Measurements from ENCODE around the gene TACSTD2.
"Not testable (repeated sequence)": the region's sequence is repeated elsewhere in the genome, so short reads cannot be mapped to it uniquely, and the experiment has no call there.

The TACSTD2 gene

DNA sequence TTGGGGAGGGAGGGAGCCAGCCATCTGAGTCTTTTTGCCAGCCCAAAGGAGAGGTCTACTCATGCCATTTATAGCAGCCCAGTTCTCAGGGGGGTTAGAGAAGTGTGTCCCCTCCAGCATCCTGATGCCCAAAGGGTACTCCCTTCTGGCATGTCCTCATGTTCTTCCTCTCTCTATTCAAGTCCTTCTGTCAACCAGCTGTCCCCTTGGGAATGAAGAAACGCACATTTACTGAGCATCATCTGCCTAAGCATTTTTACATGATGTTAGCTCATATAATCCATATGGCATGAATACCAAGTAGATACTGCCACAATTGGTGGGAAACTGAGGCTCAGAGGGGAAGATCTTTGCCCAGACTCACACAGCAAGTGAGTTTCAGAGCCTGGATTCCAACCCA is 14.8 kb upstream of the TACSTD2 start:
- Histone ChIP-seq H3K27ac (ENCODE audit: insufficient read depth, low read length, poor library complexity, severe bottlenecking) (no peak overlapping the region), H3K9me3 (ENCODE audit: control insufficient read depth, low read length) (no peaks in the 10 kb centered on the region), H3K36me3 (ENCODE audit: control insufficient read depth, insufficient read depth, low read length) (no peaks in the 10 kb centered on the region), H3K4me1 (ENCODE audit: control insufficient read depth, insufficient read depth, low read length, poor library complexity, severe bottlenecking) (no peaks in the 10 kb centered on the region), H3K27me3 (replicated peaks; ENCODE audit: control insufficient read depth, insufficient read depth, low read length, poor library complexity, severe bottlenecking) (no peaks in the 10 kb centered on the region), H3K4me3 (ENCODE audit: insufficient read depth, low read depth, low read length, poor library complexity, severe bottlenecking) (no peak overlapping the region)
- DNase-seq, result no peak

DNA sequence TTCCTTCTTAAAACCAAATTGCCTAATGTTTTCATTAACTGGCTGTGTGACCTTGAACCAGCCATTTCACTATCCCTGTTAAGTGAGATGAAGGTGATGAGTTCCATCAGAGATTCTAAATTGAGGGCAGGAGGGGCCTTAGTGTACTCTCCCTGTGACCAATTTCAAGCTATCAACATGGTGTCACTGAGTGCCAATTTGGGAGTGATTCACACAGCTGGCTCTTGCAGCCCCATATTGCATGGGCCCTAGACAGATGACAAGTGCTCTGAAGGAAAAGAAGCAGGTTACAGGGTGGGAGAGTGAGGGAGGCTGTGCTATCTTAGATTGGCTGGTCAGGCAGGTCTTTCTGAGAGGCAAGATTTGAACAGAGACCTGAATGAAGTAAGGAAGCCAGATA is 13.0 kb upstream of the TACSTD2 start:
- Histone ChIP-seq H3K27ac (ENCODE audit: insufficient read depth, low read length, poor library complexity, severe bottlenecking) (no peak overlapping the region), H3K4me3 (ENCODE audit: insufficient read depth, low read depth, low read length, poor library complexity, severe bottlenecking) (no peak overlapping the region), H3K9me3 (ENCODE audit: control insufficient read depth, low read length) (no peaks in the 10 kb centered on the region), H3K36me3 (ENCODE audit: control insufficient read depth, insufficient read depth, low read length) (no peaks in the 10 kb centered on the region), H3K27me3 (replicated peaks; ENCODE audit: control insufficient read depth, insufficient read depth, low read length, poor library complexity, severe bottlenecking) (no peaks in the 10 kb centered on the region), H3K4me1 (ENCODE audit: control insufficient read depth, insufficient read depth, low read length, poor library complexity, severe bottlenecking) (no peaks in the 10 kb centered on the region)
- no peak for DNase-seq

DNA sequence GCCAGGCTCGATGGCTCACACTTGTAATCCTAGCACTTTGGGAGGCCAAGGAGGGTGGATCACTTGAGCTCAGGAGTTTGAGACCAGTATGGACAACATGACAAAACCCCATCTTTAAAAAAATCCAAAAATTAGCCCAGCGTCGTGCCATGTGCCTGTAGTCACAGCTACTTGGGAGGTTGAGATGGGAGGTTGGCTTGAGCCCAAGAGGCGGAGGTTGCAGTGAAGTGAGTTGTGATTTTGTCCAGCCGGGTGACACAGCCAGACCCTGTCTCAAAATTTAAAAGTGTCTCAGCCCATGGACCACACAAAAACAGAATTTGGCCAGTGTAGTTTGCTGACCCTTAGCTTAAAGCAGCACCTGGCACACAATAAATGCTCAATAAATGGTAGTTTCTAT is 11.3 kb upstream of the TACSTD2 start:
- H3K27me3 ChIP-seq (replicated peaks; ENCODE audit: control insufficient read depth, insufficient read depth, low read length, poor library complexity, severe bottlenecking), result no peaks in the 10 kb centered on the region
- H3K36me3 ChIP-seq (ENCODE audit: control insufficient read depth, insufficient read depth, low read length), result no peaks in the 10 kb centered on the region
- no peak overlapping the region for H3K27ac ChIP-seq (ENCODE audit: insufficient read depth, low read length, poor library complexity, severe bottlenecking)
- no peak for DNase-seq
- H3K9me3 ChIP-seq (ENCODE audit: control insufficient read depth, low read length), result no peaks in the 10 kb centered on the region
- H3K4me1 ChIP-seq (ENCODE audit: control insufficient read depth, insufficient read depth, low read length, poor library complexity, severe bottlenecking), result no peaks in the 10 kb centered on the region
- no peak overlapping the region for H3K4me3 ChIP-seq (ENCODE audit: insufficient read depth, low read depth, low read length, poor library complexity, severe bottlenecking)

DNA sequence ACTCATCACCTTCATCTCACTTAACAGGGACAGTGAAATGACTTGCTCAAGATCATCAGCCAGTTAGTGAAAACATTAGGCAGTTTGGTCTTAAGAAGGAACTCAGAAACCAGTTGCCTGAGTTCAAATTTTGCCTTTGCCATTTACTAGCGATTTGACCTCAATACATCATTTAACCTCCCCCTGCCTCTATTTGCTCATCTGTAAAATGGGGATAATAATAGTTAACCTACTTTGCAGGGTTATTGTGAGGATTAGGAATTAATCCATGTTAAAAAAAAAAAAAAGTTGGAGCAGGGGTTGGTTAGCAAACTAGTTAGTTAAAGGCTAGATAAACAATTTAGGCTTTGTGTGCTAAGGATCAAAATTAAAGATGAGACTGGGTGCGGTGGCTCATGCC is 10.6 kb upstream of the TACSTD2 start:
- Histone ChIP-seq H3K27ac (ENCODE audit: insufficient read depth, low read length, poor library complexity, severe bottlenecking) (no peak overlapping the region), H3K4me1 (ENCODE audit: control insufficient read depth, insufficient read depth, low read length, poor library complexity, severe bottlenecking) (no peaks in the 10 kb centered on the region), H3K27me3 (replicated peaks; ENCODE audit: control insufficient read depth, insufficient read depth, low read length, poor library complexity, severe bottlenecking) (no peaks in the 10 kb centered on the region)

DNA sequence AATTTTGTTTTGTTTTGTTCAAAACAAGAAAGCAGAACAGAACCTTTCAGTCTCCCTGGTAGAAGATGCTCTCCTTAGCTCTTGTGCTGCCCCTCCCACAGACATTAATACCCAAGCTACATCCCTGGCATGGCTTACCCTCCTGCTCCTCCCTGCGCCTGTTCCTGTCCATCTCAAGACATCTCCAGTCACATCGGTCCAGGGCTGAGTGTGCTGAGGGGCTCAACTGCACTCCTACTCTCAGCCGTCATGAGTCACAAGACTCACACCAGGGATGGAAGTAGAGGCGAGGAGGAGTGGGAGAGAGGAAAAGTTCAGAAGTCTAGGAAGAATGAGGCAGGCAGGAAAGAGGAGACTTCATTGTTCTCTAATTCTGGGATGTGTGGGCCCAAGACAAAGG is 9.2 kb upstream of the TACSTD2 start:
- Histone ChIP-seq H3K36me3 (ENCODE audit: control insufficient read depth, insufficient read depth, low read length) (no peaks in the 10 kb centered on the region), H3K27ac (ENCODE audit: insufficient read depth, low read length, poor library complexity, severe bottlenecking) (no peak overlapping the region), H3K4me3 (ENCODE audit: insufficient read depth, low read depth, low read length, poor library complexity, severe bottlenecking) (no peak overlapping the region), H3K27me3 (replicated peaks; ENCODE audit: control insufficient read depth, insufficient read depth, low read length, poor library complexity, severe bottlenecking) (no peaks in the 10 kb centered on the region), H3K4me1 (ENCODE audit: control insufficient read depth, insufficient read depth, low read length, poor library complexity, severe bottlenecking) (no peaks in the 10 kb centered on the region), H3K9me3 (ENCODE audit: control insufficient read depth, low read length) (no peaks in the 10 kb centered on the region)
- DNase-seq, result no peak

More for the DNA sequence above, 10.6 kb upstream of the TACSTD2 start:
- Histone ChIP-seq H3K36me3 (ENCODE audit: control insufficient read depth, insufficient read depth, low read length) (no peaks in the 10 kb centered on the region), H3K4me3 (ENCODE audit: insufficient read depth, low read depth, low read length, poor library complexity, severe bottlenecking) (no peak overlapping the region), H3K9me3 (ENCODE audit: control insufficient read depth, low read length) (no peaks in the 10 kb centered on the region)
- DNase-seq, result no peak

DNA sequence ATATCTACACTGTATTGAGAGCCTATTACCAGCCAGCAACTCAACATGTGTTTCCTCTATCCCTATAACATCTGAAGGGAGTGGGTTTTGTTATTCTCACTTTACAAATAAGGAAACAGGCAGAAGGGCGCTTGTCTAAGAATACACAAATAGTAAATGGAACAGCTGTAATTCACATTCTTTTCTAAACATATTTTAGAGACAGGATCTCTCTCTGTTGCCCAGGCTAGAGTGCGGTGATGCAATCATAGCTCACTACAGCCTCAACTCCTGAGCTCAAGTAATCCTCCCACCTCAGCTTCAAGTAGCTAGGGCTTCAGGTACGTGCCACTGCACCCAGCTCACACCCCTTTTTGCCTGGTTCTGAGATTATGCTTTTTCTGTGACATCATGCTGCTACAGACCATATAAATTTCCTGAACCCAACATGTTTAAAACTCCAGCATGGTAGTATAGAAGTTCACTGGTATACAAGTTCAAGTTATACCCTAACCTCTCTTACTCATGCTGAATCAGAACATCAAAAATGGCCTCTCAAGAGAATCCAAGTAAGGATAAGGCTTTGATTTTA is 8.6 kb upstream of the TACSTD2 start:
- H3K36me3 ChIP-seq (ENCODE audit: control insufficient read depth, insufficient read depth, low read length), result no peaks in the 10 kb centered on the region
- no peaks in the 10 kb centered on the region for H3K4me1 ChIP-seq (ENCODE audit: control insufficient read depth, insufficient read depth, low read length, poor library complexity, severe bottlenecking)
- no peaks in the 10 kb centered on the region for H3K27me3 ChIP-seq (replicated peaks; ENCODE audit: control insufficient read depth, insufficient read depth, low read length, poor library complexity, severe bottlenecking)
- DNase-seq, result no peak
- H3K27ac ChIP-seq (ENCODE audit: insufficient read depth, low read length, poor library complexity, severe bottlenecking), result no peak overlapping the region
- H3K4me3 ChIP-seq (ENCODE audit: insufficient read depth, low read depth, low read length, poor library complexity, severe bottlenecking), result no peak overlapping the region
- H3K9me3 ChIP-seq (ENCODE audit: control insufficient read depth, low read length), result no peaks in the 10 kb centered on the region

DNA sequence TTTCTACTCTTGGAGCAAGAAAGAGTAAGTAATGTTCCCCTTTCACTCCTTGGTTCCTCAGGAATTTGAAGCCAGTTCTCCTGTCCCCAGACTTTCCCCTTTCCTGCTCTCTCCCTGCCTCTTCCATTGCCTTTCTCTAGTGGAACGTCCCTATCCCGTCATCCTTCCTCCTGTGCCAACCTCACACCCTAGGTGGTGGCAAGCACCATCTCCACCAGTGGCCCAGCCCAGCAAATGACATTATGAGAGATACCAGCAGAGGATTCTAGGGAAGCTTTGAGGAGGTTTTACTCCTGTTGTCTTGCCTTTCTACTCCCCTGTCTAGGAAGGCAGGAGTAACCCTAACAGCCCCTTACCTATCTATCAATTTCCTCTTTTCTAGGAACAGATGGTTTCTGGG is 8.1 kb upstream of the TACSTD2 start:
- DNase-seq, result no peak
- Histone ChIP-seq H3K27ac (ENCODE audit: insufficient read depth, low read length, poor library complexity, severe bottlenecking) (no peak overlapping the region), H3K4me3 (ENCODE audit: insufficient read depth, low read depth, low read length, poor library complexity, severe bottlenecking) (no peak overlapping the region), H3K36me3 (ENCODE audit: control insufficient read depth, insufficient read depth, low read length) (no peaks in the 10 kb centered on the region), H3K9me3 (ENCODE audit: control insufficient read depth, low read length) (no peaks in the 10 kb centered on the region), H3K4me1 (ENCODE audit: control insufficient read depth, insufficient read depth, low read length, poor library complexity, severe bottlenecking) (no peaks in the 10 kb centered on the region), H3K27me3 (replicated peaks; ENCODE audit: control insufficient read depth, insufficient read depth, low read length, poor library complexity, severe bottlenecking) (no peaks in the 10 kb centered on the region)

DNA sequence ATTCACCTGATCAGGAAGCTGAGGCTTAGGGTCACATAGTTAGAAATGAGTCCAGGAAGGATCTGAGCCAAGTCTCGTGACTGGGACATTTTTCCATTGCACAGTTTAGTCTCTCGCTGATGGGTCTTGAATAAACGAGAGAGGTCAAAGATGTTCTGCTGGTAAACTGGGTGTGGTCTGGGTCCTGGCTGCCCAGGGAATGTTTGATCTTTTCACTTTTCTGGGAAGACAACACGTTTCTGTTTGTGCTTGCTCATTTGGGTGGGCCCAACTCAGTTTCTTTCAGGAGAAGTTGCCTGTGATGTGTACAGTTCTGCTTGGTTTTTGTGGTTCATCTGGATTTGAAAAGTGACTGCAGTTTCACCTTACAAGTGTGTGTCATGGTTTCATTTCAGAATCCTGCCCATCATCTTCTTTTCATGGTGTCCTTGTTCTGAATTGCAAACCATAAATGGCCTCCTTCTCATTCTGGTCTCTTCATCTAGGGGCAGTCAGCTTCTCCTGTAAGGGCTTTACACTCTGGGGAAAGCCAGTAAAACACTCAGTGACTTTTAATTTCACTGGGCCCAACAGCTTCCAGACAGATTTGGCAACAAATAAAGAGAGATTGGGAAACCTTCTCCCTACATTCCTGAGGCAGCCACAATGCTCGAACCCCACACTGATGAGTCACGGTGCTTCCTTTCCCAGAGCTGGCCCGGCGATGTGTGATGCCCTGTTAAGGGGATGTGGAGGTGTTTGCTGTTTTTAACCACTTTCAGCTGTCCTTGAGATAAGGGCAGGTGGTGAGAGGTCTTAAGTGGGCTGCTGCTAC is 7.2 kb upstream of the TACSTD2 start:
- H3K9me3 ChIP-seq (ENCODE audit: control insufficient read depth, low read length), result no peaks in the 10 kb centered on the region
- no peak overlapping the region for H3K4me3 ChIP-seq (ENCODE audit: insufficient read depth, low read depth, low read length, poor library complexity, severe bottlenecking)
- DNase-seq, result no peak
- H3K27ac ChIP-seq (ENCODE audit: insufficient read depth, low read length, poor library complexity, severe bottlenecking), result no peak overlapping the region
- no peaks in the 10 kb centered on the region for H3K36me3 ChIP-seq (ENCODE audit: control insufficient read depth, insufficient read depth, low read length)
- H3K27me3 ChIP-seq (replicated peaks; ENCODE audit: control insufficient read depth, insufficient read depth, low read length, poor library complexity, severe bottlenecking), result no peaks in the 10 kb centered on the region
- H3K4me1 ChIP-seq (ENCODE audit: control insufficient read depth, insufficient read depth, low read length, poor library complexity, severe bottlenecking), result no peaks in the 10 kb centered on the region

DNA sequence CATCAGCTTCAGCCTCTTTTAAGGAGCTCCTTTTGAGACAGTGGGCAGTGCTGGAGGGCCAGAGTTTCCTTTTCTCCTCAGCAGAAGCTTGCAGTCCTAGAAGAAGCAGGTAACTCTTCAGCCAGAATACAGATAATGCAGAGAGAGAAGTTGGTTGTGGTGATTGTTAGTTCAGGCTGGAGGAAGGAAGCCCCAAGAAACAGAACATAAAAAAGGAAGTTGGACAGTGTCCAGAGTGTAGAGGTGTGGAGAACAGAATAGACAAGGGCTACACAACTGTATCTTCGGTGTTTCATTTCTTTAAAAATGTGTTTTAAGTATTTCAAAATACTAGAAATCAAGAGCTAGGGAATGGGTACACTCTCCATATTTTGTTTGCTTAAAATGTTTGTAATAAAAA is 6.4 kb upstream of the TACSTD2 start:
- Histone ChIP-seq H3K36me3 (ENCODE audit: control insufficient read depth, insufficient read depth, low read length) (no peaks in the 10 kb centered on the region), H3K9me3 (ENCODE audit: control insufficient read depth, low read length) (no peaks in the 10 kb centered on the region), H3K27me3 (replicated peaks; ENCODE audit: control insufficient read depth, insufficient read depth, low read length, poor library complexity, severe bottlenecking) (no peaks in the 10 kb centered on the region), H3K4me1 (ENCODE audit: control insufficient read depth, insufficient read depth, low read length, poor library complexity, severe bottlenecking) (no peaks in the 10 kb centered on the region), H3K27ac (ENCODE audit: insufficient read depth, low read length, poor library complexity, severe bottlenecking) (no peak overlapping the region), H3K4me3 (ENCODE audit: insufficient read depth, low read depth, low read length, poor library complexity, severe bottlenecking) (no peak overlapping the region)
- no peak for DNase-seq

DNA sequence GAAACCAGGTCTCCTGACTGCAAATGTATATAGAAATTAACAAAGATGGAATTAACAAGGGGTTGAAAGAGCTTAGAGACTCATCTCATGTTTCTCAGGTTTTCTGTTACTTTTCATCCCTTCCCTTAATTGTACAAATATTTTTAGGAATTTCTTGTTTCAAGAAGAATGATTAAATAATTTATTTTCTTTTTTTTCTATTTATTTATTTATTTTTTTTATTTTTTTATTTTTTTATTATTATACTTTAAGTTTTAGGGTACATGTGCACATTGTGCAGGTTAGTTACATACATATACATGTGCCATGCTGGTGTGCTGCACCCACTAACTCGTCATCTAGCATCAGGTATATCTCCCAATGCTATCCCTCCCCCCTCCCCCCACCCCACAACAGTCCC is 5.1 kb upstream of the TACSTD2 start:
- not testable (repeated sequence) for H3K27ac ChIP-seq (ENCODE audit: insufficient read depth, low read length, poor library complexity, severe bottlenecking); H3K27me3 ChIP-seq (replicated peaks; ENCODE audit: control insufficient read depth, insufficient read depth, low read length, poor library complexity, severe bottlenecking); H3K4me1 ChIP-seq (ENCODE audit: control insufficient read depth, insufficient read depth, low read length, poor library complexity, severe bottlenecking); H3K9me3 ChIP-seq (ENCODE audit: control insufficient read depth, low read length); H3K36me3 ChIP-seq (ENCODE audit: control insufficient read depth, insufficient read depth, low read length); H3K4me3 ChIP-seq (ENCODE audit: insufficient read depth, low read depth, low read length, poor library complexity, severe bottlenecking); DNase-seq
